Adipose tissue (tissue), 3 donors: Measurements from ENCODE around the gene SLC35G3. TPM values are rescaled to one million over a fixed set of nuclear protein-coding genes. Genes with fewer than 3 reads are reported as not detected.

ENCODE experiments used
- H3K27ac ChIP-seq: one replicate; pipeline ENCODE4 v1.5.1; 2013; ENCODE audit warnings: low read depth, low read length
- WGBS, 3 donors: extraction: QIAGEN DNeasy Blood & Tissue Kit; methylation state at CpG; one replicate each; pipeline ENCODE4 v1.1.7; 2013; 5-methylcytosine and 5-hydroxymethylcytosine counted together
- polyA plus RNA-seq, 3 donors: library from polyadenylated mRNA; stranded (reverse); fragments of 200-250 nt; gene quantifications; one replicate each; pipeline ENCODE4 v1.2.3, GENCODE V29; 2013
- donor health status: healthy with polysubstance abuse.
- donor health status: Bipolar disorder and iron deficiency.
- donor health status: healthy.

The SLC35G3 gene
- polyA plus RNA-seq, 3 donors = not detected

- 87 to 95% (median 94%) methylated on average over 11 of the region's 11 CpGs for WGBS, 3 donors
- no peak overlapping the region for H3K27ac ChIP-seq
Measured at GRCh38 chr17:35149941-35150340, 44.3 kb downstream of the SLC35G3 start.

GRCh38 chr17:35148144-35148543 lies 46.0 kb downstream of the SLC35G3 start:
- 56 to 66% (median 63%) methylated on average over 9 of the region's 9 CpGs for WGBS, 3 donors

DNA sequence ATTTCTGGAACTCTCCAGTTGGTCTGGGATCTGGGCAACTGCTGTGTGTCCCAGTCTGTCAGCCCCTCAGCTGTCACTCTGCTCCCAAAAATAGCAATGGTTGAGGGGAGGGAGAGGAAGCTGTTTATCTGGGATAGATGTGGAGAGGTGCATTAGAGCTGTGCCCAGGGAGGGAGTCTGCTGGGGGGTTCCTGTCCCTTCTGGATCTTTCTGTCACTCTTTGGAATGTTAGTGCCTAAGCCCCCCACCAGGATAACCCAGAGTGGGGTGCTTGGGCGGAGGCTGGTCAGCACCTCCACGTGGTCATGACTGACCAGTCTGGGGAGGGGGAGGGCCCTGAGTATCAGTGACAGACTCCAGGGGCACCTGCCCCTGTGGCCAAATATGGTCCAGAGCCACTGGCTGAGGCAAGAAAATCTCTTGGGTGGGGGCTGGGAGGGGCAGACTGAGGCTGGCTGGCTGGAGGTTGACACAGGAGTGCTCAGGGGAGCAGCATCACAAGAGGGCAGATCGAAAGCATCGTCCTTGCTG lies 46.8 kb downstream of the SLC35G3 start, which contains the start of gene UNC45B:
TSS of gene UNC45B (plus strand) at position 443 of the 531 bp plus-strand sequence. CDS start 447 bp downstream, outside the sequence.
- H3K27ac ChIP-seq = no peak within 1 kb of the TSS
- 71 to 76% (median 74%) methylated on average over 4 of the region's 4 CpGs for WGBS, 3 donors

More at GRCh38 chr17:35148144-35148543, 46.0 kb downstream of the SLC35G3 start:
- no peak overlapping the region for H3K27ac ChIP-seq

DNA sequence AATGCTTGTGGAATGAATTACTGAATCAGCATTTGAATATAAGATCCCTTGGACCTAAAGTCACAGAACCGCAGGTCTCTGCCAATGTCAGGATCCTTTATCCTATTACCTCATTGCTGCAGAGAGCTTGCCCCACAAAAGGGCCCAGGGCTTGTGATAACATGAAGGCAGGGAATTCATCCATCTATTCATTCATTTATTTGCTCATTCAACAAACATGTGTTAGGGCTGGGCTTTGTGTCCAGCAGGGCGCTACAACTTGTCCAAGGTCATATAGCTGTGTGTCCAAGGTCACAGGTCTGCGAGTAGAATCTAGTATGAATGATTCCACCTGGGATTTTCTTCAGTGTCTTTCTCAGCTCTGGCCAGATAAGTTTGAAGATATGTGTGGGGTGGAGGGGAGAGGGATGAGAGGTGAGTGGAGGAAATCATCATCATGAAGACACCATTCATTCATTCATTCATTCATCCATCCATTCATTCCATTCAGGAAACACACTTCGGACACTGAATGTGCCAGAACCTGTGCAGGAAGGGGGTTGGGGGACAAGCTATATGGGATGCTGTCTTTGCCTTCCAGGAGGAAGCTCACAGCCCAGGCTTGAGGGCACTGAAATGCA lies 47.9 kb downstream of the SLC35G3 start:
- no peak overlapping the region for H3K27ac ChIP-seq
- 50 to 71% (median 67%) methylated on average over 4 of the region's 4 CpGs for WGBS, 3 donors

DNA sequence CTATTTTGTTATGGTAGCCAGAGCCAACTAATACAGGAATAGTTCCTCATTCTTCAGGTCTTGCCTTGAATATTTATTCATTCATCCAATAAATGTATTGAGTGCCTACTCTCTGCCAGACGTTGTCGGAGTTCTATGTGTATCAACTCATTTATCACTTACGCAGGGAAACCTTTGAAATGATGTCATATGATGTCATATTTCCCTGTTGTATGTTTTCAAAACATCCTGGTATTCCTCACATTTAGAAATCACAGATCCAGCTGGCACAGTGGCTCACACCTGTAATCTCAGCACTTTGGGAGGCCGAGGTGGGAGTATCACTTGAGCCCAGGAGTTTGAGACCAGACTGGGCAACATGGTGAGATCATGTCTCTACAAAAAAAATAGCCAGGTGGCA lies 49.4 kb downstream of the SLC35G3 start:
- WGBS, 3 donors = 65 to 74% (median 73%) methylated on average over 4 of the region's 4 CpGs
- no peak overlapping the region for H3K27ac ChIP-seq

Other genes with a start within 250 kb of the SLC35G3 start
- gene CCT6B, start 232.9 kb downstream of the SLC35G3 start, polyA plus RNA-seq = 1 to 10 TPM; 1.4 to 2.8 (median 1.5) TPM
- 10 to 100 TPM in 1 of 3 donors, 1 to 10 TPM in 2; 5.0 to 10.6 (median 7.7) TPM for gene ZNF830, start 232.9 kb downstream of the SLC35G3 start, polyA plus RNA-seq
- 10 to 100 TPM in 1 of 3 donors, 1 to 10 TPM in 2; 7.3 to 11.5 (median 8.0) TPM for gene LIG3, start 213.9 kb downstream of the SLC35G3 start, polyA plus RNA-seq
- gene RFFL, start 130.7 kb downstream of the SLC35G3 start, polyA plus RNA-seq = 1 to 10 TPM; 5.5 to 9.9 (median 7.6) TPM
- 1 to 10 TPM; 4.1 to 7.0 (median 4.6) TPM for gene RAD51D, start 74.5 kb downstream of the SLC35G3 start, polyA plus RNA-seq
- under 1 TPM in 2 of 3 donors, not detected in 1; 0.03 to 0.09 TPM for gene FNDC8, start 72.8 kb downstream of the SLC35G3 start, polyA plus RNA-seq
- 10 to 100 TPM in 2 of 3 donors, 1 to 10 TPM in 1; 7.5 to 24.5 (median 15.3) TPM for gene NLE1, start 52.1 kb downstream of the SLC35G3 start, polyA plus RNA-seq
- under 1 TPM; under 0.01 to 0.03 (median 0.02) TPM for gene UNC45B, start 46.6 kb downstream of the SLC35G3 start, polyA plus RNA-seq
- 10 to 100 TPM in 2 of 3 donors, 1 to 10 TPM in 1; 3.6 to 14.9 (median 11.9) TPM for gene SLFN5, start 48.7 kb upstream of the SLC35G3 start, polyA plus RNA-seq
- 10 to 100 TPM in 2 of 3 donors, 1 to 10 TPM in 1; 1.2 to 32.2 (median 19.2) TPM for gene SLFN11, start 179.2 kb upstream of the SLC35G3 start, polyA plus RNA-seq
- gene SLFN12, start 238.1 kb upstream of the SLC35G3 start, polyA plus RNA-seq = 10 to 100 TPM in 1 of 3 donors, 1 to 10 TPM in 1, under 1 TPM in 1; 0.49 to 10.1 (median 4.4) TPM